Measurements from ENCODE around the gene ARHGAP22. TPM values are rescaled to one million over a fixed set of nuclear protein-coding genes. Genes with fewer than 3 reads are reported as not detected.

Gene ARHGAP22
- total RNA-seq, 1 experiment from 2014 or later: 9.9 TPM

DNA sequence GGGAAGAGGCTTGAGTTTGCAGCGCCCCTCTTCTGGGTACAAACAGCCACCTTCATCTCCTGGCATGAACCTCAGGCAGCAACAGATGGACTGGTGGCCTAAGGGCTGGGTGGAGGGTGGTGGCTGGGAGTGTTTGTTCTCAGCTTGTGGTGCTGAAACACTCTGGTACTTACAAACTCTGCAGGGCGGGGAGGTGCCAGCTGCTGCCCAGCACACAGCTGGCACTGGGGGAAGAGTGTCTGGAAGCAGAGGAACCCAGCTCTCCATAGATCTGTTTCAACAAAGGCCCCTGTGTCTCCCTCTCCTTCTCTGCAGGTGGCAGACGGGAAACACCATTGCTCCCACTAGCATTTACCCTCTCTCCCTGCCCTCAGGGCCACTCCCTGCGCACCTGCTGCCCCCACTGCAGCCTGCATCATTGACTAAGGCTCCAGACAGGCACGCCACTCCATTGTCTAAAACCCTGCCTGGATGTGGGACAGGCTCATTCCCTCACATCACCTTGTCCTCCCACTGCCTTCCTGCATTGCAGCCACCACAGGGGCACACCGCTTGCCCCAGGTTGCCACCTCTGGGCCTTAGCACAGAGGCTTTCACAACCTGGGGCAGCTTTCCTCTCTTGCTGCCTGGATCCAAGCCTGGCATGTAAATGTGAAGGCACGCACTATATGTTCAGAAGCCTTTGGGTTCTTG, 6.5 kb downstream of the ARHGAP22 start:
- no TSS peak for BruUV-seq (replicated peaks)
- H3K79me2 ChIP-seq (ENCODE audit: insufficient read depth, low read length): peaks cover 16% of the 10 kb centered on the region; the same call in 1 of the 2 replicates
- intact Hi-C loops (cut with micrococcal nuclease): no loop called here
- H3K4me3 ChIP-seq (replicated peaks in 1 of 2; ENCODE audit: low read depth in 1 of 2, low read length in 2 of 2): no peak overlapping the region
- DNase-seq (ENCODE audit: low read depth, low spot score) (no peak), ATAC-seq (no peak)
- H3K27ac ChIP-seq (ENCODE audit: low read depth, low read length): no peak overlapping the region
- no peak overlapping the region for H3K9ac ChIP-seq (ENCODE audit: low read length)
- no peak for TF ChIP-seq SP1 (IDR thresholded peaks at IDR 0.05; ENCODE audit: low read depth)
- no peak for TF ChIP-seq EZH2 (IDR thresholded peaks at IDR 0.05)
- TF ChIP-seq CBX3 (IDR thresholded peaks at IDR 0.05; ENCODE audit: low read depth): no peak
- no peak for TF ChIP-seq YY1 (IDR thresholded peaks at IDR 0.05; ENCODE audit: extremely low read depth, insufficient replicate concordance, low read depth, low read length)
- TF ChIP-seq FOSL1 (IDR thresholded peaks at IDR 0.05; ENCODE audit: low read depth): no peak
- no peak for TF ChIP-seq REST (IDR thresholded peaks at IDR 0.05; ENCODE audit: low read depth)
- no peak for TF ChIP-seq POLR2AphosphoS5 (IDR thresholded peaks at IDR 0.05; ENCODE audit: low read depth, low read length)
- TF ChIP-seq, protein P1, sequence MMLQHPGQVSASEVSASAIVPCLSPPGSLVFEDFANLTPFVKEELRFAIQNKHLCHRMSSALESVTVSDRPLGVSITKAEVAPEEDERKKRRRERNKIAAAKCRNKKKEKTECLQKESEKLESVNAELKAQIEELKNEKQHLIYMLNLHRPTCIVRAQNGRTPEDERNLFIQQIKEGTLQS (IDR thresholded peaks at IDR 0.05): no peak
- TF ChIP-seq CTCF (IDR thresholded peaks at IDR 0.05 in 2 of 3, conservative IDR thresholded peaks at IDR 0.05 in 1 of 3; ENCODE audit: borderline replicate concordance in 1 of 3, insufficient read depth in 1 of 3, low read depth in 2 of 3, low read length in 2 of 3): no peak
- no peak for TF ChIP-seq ELF1 (IDR thresholded peaks at IDR 0.05; ENCODE audit: borderline replicate concordance, low read depth)
- no peak for TF ChIP-seq RAD21 (IDR thresholded peaks at IDR 0.05; ENCODE audit: low read depth)
- no peak for TF ChIP-seq EZH2phosphoT487 (IDR thresholded peaks at IDR 0.05; ENCODE audit: borderline replicate concordance)
- no peak for TF ChIP-seq SIN3A (IDR thresholded peaks at IDR 0.05; ENCODE audit: low read depth)
- no peaks in the 10 kb centered on the region for H3K36me3 ChIP-seq (ENCODE audit: control insufficient read depth in 1 of 2, insufficient read depth in 2 of 2, low read length in 2 of 2)
- no peak overlapping the region for H3K4me2 ChIP-seq (ENCODE audit: low read length)
- 0 out of 2 replicates have a peak, but pooled peaks cover 3% of the 10 kb centered on the region for H4K20me1 ChIP-seq (ENCODE audit: insufficient read depth)
- H2AFZ ChIP-seq (ENCODE audit: low read depth, low read length, poor library complexity, severe bottlenecking): no peak overlapping the region
- ChIA-PET CTCF (no interaction called here), RAD21 (ENCODE audit: low non-redundant PET in 1 of 2, low total read pairs in 2 of 2, uncharacterized antibody in 2 of 2, unreplicated experiment in 2 of 2) (no interaction called here), POLR2A (no interaction called here)
- no peaks in the 10 kb centered on the region for H3K9me3 ChIP-seq (ENCODE audit: control insufficient read depth in 1 of 2, insufficient read depth in 1 of 2, low read depth in 1 of 2, low read length in 2 of 2)
- H3K27me3 ChIP-seq (ENCODE audit: insufficient read depth, low read length): no peaks in the 10 kb centered on the region
- H3K9me2 ChIP-seq (ENCODE audit: insufficient read depth): no peaks in the 10 kb centered on the region
- no peaks in the 10 kb centered on the region; a peak in 1 of 4 replicates for H3K4me1 ChIP-seq (ENCODE audit: control insufficient read depth in 1 of 2, insufficient read depth in 2 of 2, low read length in 2 of 2)

Measured in HCT116 (cell line).